Fibroblast of lung (primary cell): Measurements from ENCODE around the gene XPO6.

ENCODE experiments used
- EZH2 ChIP-seq: IDR thresholded peaks from 2 replicates; pipeline ENCODE4 v1.5.1; 2012; ENCODE audit warnings: low read length, control low read depth, mild to moderate bottlenecking; ENCODE audit errors: missing control alignments
- TF ChIP-seq, protein P1 (sequence below), 2 donors: IDR thresholded peaks in 1 of 2; conservative IDR thresholded peaks in 1 of 2; 1 replicate in 1 of 2; 2 replicates in 1 of 2; pipeline ENCODE4 v1.5.1; 2011 to 2012; ENCODE audit warnings: low read length in 2 of 2, control low read depth in 1 of 2, inconsistent platforms in 1 of 2, low read depth in 1 of 2, mild to moderate bottlenecking in 1 of 2

DNA sequence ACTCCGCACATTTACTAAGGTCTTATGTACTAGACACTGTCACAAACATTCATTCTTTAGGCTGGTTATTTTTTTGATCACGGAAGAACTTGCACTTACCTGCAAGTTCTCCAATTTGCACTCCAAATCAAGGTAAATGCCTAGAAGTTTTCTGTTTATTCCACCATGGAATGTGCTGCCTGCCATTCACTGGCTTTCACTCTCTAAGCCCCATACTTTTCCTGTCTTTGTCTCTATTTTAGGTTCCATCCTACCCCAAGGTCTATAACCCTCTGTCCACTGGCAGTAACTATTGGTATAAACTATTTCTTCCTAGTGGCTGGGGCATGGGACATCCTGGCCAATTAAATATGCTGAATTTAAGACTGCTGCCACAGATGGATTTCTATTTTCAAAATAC lies 15.9 kb downstream of the XPO6 start:
- TF ChIP-seq, protein P1, sequence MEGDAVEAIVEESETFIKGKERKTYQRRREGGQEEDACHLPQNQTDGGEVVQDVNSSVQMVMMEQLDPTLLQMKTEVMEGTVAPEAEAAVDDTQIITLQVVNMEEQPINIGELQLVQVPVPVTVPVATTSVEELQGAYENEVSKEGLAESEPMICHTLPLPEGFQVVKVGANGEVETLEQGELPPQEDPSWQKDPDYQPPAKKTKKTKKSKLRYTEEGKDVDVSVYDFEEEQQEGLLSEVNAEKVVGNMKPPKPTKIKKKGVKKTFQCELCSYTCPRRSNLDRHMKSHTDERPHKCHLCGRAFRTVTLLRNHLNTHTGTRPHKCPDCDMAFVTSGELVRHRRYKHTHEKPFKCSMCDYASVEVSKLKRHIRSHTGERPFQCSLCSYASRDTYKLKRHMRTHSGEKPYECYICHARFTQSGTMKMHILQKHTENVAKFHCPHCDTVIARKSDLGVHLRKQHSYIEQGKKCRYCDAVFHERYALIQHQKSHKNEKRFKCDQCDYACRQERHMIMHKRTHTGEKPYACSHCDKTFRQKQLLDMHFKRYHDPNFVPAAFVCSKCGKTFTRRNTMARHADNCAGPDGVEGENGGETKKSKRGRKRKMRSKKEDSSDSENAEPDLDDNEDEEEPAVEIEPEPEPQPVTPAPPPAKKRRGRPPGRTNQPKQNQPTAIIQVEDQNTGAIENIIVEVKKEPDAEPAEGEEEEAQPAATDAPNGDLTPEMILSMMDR (conservative IDR thresholded peaks at IDR 0.05 in 1 of 2, IDR thresholded peaks at IDR 0.05 in 1 of 2; ENCODE audit: low read depth in 1 of 2, low read length in 2 of 2) = no peak
- TF ChIP-seq EZH2 = no peak
